Stimulated activated CD4-positive, alpha-beta T cell treated with anti-CD3 and anti-CD28 coated beads, TNF-alpha, amount 100 ng/mL, for 4 hours (primary cell): ENCODE results near the gene HEG1.

Experiments
- DNase-seq, 3 experiments: peaks; one replicate each; pipeline ENCODE4 v3.0.0-alpha.2; 2020; ENCODE audit warnings: low read depth in 3 of 3

HEG1 gene

DNA sequence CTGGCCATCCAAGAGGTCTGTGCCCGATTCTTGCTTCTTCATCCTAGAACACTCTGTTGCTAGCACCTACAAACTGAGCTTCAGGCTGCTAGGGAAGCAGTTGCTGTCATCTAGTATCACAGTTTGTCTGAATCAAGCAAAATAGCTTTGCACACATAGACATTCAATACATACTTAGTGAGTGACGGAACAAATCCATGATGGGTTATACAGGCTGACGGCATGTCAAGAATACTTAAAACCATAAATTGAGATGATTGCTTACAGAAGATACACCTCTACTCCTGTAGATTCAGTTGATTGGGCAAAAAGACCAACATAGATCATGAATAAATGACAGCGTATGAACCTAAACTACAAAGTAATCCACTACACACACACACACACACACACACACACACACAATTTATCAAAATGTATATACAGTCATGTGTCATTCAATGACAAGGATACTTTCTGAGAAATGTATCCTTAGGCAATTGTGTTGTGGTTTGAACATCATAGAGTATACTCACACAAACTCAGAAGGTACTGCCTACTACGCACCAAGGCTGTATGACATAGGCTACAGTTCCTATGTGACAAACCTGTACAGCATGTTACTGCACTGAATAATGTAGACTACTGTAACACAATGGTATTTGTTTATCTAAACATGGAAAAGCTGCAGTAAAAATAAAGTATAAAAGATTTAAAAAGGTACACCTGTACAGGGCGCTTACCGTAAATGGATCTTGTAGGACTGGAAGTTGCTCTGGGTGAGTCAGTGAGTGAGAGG, 14.4 kb upstream of the HEG1 start:
- DNase-seq = no peak

- no peak for DNase-seq
Observed at GRCh38 chr3:125069452-125069851, 13.7 kb upstream of the HEG1 start.

GRCh38 chr3:125068265-125068664, 12.5 kb upstream of the HEG1 start:
- DNase-seq = no peak

DNA sequence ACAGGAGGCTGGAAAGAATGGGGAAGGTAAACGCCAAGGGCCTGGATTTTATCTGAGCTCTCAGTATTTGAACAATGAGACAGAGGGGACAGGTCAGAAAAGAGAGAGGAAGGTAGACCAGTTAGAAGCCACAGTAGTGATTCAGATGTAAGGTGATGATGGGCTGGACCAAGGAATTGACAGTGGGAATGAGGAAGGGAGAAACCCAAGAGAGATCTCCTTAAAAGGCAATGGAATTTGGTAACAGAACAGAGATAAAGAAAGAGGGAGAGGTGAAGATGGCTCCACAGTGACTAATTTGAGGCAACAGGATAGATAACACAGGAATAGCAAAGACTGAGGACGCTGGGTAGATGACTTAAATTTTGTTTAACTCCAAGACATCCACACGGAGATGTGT, 11.4 kb upstream of the HEG1 start:
- no peak for DNase-seq

- DNase-seq = no peak
Observed at GRCh38 chr3:125062904-125063618, 7.3 kb upstream of the HEG1 start.

DNA sequence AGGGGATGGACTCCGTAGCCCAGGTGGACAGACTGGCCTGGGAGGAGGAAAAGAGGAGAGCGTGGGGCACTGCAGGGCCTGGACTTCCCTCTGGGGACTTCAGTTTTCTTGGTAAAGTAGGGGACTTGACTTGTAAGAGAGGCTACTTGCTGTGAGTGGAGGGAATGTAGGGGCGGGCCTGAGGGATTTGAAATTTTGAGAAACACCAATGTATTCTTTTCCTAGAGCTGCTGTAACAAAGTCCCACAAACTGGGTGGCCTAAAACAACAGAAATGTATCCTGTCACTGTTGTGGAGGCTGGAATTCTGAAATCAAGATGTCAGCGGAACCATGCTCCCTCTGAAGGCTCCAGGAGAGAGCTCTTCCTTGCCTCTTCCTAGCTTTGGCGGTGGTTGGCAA, 5.8 kb upstream of the HEG1 start:
- DNase-seq = no peak

DNA sequence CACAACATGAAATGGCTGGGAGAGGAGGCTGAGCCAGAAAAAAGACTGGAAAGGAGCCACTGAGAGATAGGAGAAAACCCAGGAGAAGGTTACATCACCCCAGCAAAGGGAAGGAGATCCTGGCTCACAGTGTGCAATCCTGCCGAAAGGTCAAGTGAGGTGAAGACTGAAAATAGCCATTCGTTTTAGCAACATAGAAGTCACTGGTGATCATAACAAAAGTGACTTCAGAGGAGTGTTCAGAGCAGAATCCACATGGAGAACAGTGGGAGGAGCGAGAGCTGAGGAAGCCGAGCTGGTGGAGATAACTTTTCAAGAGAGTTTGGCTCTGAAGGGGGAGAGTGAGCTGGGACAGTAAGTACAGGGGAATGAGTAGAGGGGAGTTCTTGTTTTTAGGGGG, 5.4 kb upstream of the HEG1 start:
- DNase-seq = no peak

- no peak for DNase-seq
Observed at GRCh38 chr3:125059488-125060245, 3.9 kb upstream of the HEG1 start.

DNA sequence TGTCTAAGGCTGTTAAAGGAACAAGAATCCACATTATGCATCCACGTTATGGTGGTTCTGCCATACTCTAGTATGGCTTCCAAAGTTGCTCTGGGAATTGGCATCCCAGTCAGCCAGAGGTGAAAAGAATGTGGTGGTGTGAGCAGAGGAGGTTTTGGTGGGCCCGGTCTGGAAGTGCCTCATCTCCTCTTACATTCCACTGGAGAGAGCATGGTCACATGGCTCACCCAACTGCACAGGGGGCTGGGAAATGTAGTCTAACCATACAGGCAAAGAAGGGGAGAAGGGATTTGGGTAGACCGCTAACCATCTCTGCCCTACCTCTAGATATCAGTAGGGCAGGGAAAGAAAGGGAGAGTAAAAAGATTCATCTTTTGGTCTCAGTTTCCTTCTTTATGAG, 3.2 kb upstream of the HEG1 start:
- DNase-seq = no peak

GRCh38 chr3:125058529-125058928, 2.7 kb upstream of the HEG1 start:
- DNase-seq = no peak

GRCh38 chr3:125057186-125057850, 1.5 kb upstream of the HEG1 start:
- no peak for DNase-seq

GRCh38 chr3:125055331-125055912, 375 bp downstream of the HEG1 start:
- DNase-seq = peak in 1 of 3 experiments; percentile 27

DNA sequence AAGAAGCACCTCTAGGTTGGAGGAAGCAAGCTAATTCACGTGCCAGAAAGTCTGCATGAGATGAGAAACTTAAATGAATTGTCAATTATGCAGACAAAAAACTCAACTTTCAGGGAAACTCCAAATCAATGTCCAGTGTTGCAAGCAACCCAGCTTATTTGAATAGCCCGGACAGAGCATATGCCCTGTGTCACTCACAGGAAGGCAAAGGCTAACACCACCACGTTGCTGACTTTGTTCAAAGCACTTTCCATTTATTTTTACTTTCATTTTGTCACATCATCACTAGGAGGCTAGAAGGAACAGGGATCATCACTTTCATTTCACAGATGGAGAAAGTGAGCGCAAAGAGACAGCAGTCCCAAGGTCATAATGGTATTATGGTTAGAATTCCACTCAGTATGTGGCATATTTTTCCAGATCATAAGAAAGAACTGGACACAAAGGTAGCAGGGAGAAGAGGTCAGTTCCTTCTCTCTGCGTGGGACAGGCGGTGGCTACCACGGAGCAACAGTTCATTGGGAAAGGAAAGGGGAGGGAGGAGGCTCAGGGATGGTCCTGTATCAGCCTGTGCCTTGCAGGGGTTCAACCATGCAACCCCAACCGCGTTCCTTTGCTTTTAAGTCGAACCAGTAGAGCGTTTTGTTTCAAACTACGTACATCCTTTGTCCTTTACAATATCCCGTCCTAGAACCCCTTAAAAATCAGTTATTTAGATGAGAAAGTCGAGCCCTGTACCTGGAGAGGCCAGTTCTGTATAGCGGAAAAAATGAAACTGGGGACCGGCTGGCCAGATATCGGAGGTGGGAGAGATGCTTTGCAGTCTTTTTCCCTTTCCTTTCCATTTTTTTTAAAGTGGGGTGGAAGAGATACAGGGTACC, 1.1 kb downstream of the HEG1 start:
- no peak for DNase-seq

DNA sequence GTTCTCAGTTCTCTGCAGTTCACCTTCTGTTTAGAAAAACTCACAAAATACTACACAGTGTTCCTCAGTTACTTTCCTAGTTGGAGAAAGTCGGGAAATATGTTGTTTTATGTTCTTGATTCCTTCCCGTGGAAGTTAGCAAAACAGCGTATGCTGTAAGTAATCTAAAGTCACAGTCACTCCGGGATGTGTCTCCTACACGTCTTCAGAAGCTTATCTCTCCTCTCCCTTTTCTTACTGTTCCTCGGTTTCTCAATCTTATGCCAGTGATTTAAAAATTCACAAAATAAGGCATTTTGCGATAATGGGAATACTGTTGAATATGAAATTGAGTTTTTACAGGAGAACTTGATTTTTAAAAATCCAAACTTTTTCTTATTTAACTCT, 1.7 kb downstream of the HEG1 start:
- DNase-seq = no peak

- DNase-seq = no peak
Observed at GRCh38 chr3:125053304-125053699, 2.5 kb downstream of the HEG1 start.

DNA sequence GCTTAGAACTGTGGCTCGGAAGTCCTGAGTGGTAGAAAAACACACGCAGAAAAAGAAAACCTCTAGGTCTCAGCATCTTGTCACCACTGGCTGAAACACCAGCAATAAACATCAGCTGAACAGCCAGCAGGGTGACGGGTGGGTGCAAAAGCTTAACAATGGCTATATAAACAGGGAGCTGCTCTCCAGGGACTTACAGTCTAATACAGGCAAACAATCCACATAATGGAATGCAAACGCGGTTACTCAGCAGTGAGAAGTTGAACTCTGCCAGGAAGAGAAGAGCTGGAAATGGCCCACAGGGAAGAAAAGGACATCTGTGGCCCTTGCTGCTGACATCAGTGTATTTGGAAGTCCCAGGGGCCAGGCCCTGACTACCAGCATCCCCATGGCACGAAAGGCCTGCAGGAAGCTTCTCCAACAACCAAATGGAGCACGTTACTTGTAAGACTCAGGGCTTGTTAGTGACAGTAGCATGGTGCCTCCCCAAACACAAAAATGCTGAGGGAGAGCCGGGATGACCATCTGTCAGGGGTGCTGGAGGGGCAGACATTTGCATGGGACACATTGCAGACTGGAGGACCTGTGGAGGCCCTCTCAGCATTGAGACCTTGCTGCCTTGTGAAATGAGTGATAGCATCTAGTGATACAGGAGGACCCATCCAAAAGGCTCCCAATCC, 3.0 kb downstream of the HEG1 start:
- DNase-seq = no peak

DNA sequence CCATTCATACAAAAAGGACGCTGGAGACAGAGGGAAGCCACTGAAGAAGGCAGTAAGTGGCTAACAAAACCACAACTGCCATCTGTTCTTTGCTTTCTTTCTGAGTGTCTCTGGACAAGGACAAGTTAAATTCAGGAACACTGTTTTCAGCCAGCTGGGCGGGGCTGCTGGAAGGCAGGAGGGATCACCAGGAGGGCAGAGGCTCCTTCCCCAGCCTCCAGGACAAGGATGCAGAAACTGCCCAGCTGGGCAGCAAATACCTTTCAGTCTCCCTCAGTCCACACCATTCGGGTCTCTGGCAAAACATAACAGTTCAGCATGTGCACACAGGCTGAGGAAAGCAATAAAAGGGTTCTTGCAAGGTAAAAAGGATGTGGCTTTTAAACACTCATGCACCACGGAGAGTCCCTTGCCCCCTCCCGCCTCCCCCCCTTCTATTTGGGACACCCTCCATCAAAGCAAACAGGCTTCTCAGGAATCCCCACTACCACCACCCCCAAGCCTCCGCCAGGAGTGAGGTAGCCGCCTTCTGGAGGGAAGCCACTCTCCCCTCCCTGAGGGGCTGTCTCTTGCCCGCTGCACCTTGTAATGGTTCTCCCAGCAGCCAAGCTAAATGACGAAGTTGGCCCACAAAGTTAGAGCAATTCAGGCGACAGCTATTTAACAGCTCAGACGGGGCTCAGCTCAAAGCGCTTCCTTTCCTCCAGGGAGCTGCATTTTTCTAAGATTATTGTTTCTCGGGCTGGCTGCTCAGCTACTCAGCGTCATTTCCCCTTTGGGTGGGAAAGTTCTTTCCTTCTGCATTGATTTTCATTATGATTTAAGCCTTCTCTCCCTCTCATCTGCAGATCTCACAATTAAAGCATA, 3.8 kb downstream of the HEG1 start:
- peak; percentile 26 to 61 (median 57) for DNase-seq

- DNase-seq = no peak
Observed at GRCh38 chr3:125051205-125051604, 4.6 kb downstream of the HEG1 start.

DNA sequence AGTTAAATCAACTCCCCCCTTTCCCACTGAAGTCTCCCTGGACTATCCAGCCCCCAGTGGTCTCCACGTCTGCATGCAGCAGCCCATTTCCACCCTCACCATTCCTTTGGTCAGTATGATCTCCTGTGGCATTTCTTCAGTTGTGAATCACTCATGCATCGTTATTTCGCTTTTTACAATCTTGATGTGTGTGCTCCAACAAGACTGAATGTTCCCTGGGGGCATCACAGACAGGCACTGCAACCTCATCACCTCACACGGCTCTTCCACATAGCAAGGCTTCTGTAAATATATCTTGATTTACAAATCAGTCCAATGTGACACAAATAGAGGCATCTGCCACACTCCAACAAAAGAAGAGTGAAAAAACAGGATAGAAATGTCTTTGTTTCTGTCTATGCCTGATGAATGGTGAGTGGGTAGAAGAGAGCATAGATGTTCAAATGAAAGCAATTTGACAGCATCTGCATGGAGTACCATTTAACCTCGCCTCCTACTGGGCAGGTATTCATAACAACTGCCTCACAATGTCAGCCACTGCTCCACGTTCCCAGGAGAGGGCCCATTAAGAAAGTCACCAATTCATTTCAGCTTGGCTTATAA, 5.2 kb downstream of the HEG1 start:
- no peak for DNase-seq
